ENCODE results near the gene RAB6B.

The RAB6B gene

GRCh38 chr3:133836497-133837158 is 59.1 kb downstream of the RAB6B start:
- no peak for DNase-seq (ENCODE audit: low read depth in 2 of 2)

- DNase-seq (ENCODE audit: low read depth in 2 of 2): no peak
Measured at GRCh38 chr3:133835961-133836360, 59.7 kb downstream of the RAB6B start.

GRCh38 chr3:133835418-133835743 is 60.3 kb downstream of the RAB6B start:
- DNase-seq (ENCODE audit: low read depth in 2 of 2): no peak

GRCh38 chr3:133834621-133835417 is 60.9 kb downstream of the RAB6B start:
- no peak for DNase-seq (ENCODE audit: low read depth in 2 of 2)

GRCh38 chr3:133833880-133834620 is 61.6 kb downstream of the RAB6B start:
- no peak for DNase-seq (ENCODE audit: low read depth in 2 of 2)

GRCh38 chr3:133833267-133833666 is 62.4 kb downstream of the RAB6B start:
- DNase-seq (ENCODE audit: low read depth in 2 of 2): no peak

- no peak for DNase-seq (ENCODE audit: low read depth in 2 of 2)
Measured at GRCh38 chr3:133832802-133833144, 62.9 kb downstream of the RAB6B start.

GRCh38 chr3:133831966-133832801 is 63.5 kb downstream of the RAB6B start:
- no peak for DNase-seq (ENCODE audit: low read depth in 2 of 2)

- no peak for DNase-seq (ENCODE audit: low read depth in 2 of 2)
Measured at GRCh38 chr3:133830071-133830470, 65.6 kb downstream of the RAB6B start.

GRCh38 chr3:133829310-133829707 is 66.4 kb downstream of the RAB6B start:
- DNase-seq (ENCODE audit: low read depth in 2 of 2): no peak

GRCh38 chr3:133828576-133829309 is 66.9 kb downstream of the RAB6B start:
- no peak for DNase-seq (ENCODE audit: low read depth in 2 of 2)

GRCh38 chr3:133827684-133828083 is 68.0 kb downstream of the RAB6B start:
- no peak for DNase-seq (ENCODE audit: low read depth in 2 of 2)

GRCh38 chr3:133827136-133827535 is 68.5 kb downstream of the RAB6B start:
- DNase-seq (ENCODE audit: low read depth in 2 of 2): no peak

GRCh38 chr3:133825969-133826727 is 69.5 kb downstream of the RAB6B start:
- DNase-seq (ENCODE audit: low read depth in 2 of 2): no peak

- DNase-seq (ENCODE audit: low read depth in 2 of 2): no peak
Measured at GRCh38 chr3:133824961-133825485, 70.7 kb downstream of the RAB6B start.

GRCh38 chr3:133821767-133822638 is 73.7 kb downstream of the RAB6B start:
- no peak for DNase-seq (ENCODE audit: low read depth in 2 of 2)

- no peak for DNase-seq (ENCODE audit: low read depth in 2 of 2)
Measured at GRCh38 chr3:133820889-133821675, 74.6 kb downstream of the RAB6B start.

GRCh38 chr3:133820129-133820528 is 75.6 kb downstream of the RAB6B start:
- DNase-seq (ENCODE audit: low read depth in 2 of 2): no peak

Measured in stimulated activated CD4-positive, alpha-beta T cell treated with anti-CD3 and anti-CD28 coated beads, Interleukin-1b, Interleukin-23, amount 100 ng/mL, for 4 hours (primary cell).